ENCODE results near the gene PIK3IP1. TPM values are rescaled to one million over a fixed set of nuclear protein-coding genes. Genes with fewer than 3 reads are reported as not detected.

The PIK3IP1 gene
- total and polyA plus RNA-seq, 2 donors (not counting 3 experiments of a cell fraction or from before 2014, with no cell fraction given): 7.7 to 13.2 TPM

DNA sequence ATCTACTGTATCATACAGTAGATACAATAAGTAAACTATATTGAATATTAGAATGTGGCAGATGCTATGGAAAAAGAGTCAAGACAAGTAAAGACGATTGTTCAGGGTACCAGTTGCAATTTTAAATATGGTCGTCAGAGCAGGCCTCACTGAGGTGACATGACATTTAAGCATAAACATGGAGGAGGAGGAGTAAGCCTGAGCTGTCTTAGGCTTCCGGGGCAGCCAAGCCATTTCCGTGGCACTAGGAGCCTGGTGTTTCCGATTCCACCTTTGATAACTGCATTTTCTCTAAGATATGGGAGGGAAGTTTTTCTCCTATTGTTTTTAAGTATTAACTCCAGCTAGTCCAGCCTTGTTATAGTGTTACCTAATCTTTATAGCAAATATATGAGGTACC is 14.5 kb downstream of the PIK3IP1 start:
- H3K36me3 ChIP-seq (ENCODE audit: control insufficient read depth in 2 of 2, extremely low read depth in 1 of 2, insufficient read depth in 2 of 2, low read length in 2 of 2): peaks cover 18 to 53% of the 10 kb centered on the region in 2 experiments
- no peak overlapping the region for H3K4me3 ChIP-seq (replicated peaks in 1 of 3; ENCODE audit: insufficient read depth in 1 of 3, low read depth in 1 of 3, low read length in 3 of 3)
- no peak overlapping the region for H2AFZ ChIP-seq (ENCODE audit: low read depth, low read length)
- FAIRE-seq: no peak
- H3K9ac ChIP-seq (replicated peaks; ENCODE audit: extremely low read depth, insufficient read depth, low read length): no peak overlapping the region
- dilution Hi-C loops (cut with MboI; ENCODE audit: extremely low pct_ligation_motif_present, low sequenced_read_pairs): no loop called here
- intact Hi-C loops (cut with micrococcal nuclease): no loop called here
- DNase-seq (ENCODE audit: low read depth, low spot score): no peak
- H3K27ac ChIP-seq (ENCODE audit: insufficient read depth, low read depth, low read length): no peak overlapping the region
- no peaks in the 10 kb centered on the region for H3K9me1 ChIP-seq (replicated peaks; ENCODE audit: control insufficient read depth, extremely low read depth, insufficient read depth, low read length)
- ChIA-PET CTCF (interaction anchor here (2.7 kb wide), 1 partner anchor 36 kb away, joined by 7 read pairs; no protein-coding TSS in a partner anchor), POLR2A (no interaction called here)
- no TSS peak for BruUV-seq (replicated peaks)
- no peaks in the 10 kb centered on the region for H3K79me2 ChIP-seq (ENCODE audit: control insufficient read depth, insufficient read depth, low read length)
- no peak overlapping the region for H3K4me2 ChIP-seq (ENCODE audit: insufficient read depth, low read length)
- H3K27me3 ChIP-seq (ENCODE audit: control insufficient read depth in 2 of 2, insufficient read depth in 2 of 2, low read length in 2 of 2): no peaks in the 10 kb centered on the region
- TF ChIP-seq FOS (IDR thresholded peaks at IDR 0.05; ENCODE audit: borderline replicate concordance, insufficient read depth, low read length) (no peak), JUN (IDR thresholded peaks at IDR 0.05; ENCODE audit: borderline replicate concordance, insufficient read depth, insufficient read length, low read depth) (no peak), GATA2 (IDR thresholded peaks at IDR 0.05; ENCODE audit: insufficient read depth, insufficient read length, low read depth, low read length) (no peak), POLR2AphosphoS5 (IDR thresholded peaks at IDR 0.05; ENCODE audit: insufficient read depth, low read depth, low read length) (no peak)
- no peaks in the 10 kb centered on the region for H3K4me1 ChIP-seq (ENCODE audit: control insufficient read depth, extremely low read depth, insufficient read depth, low read length)
- H3K9me3 ChIP-seq (replicated peaks; ENCODE audit: control insufficient read depth, insufficient read depth, low read length): no peaks in the 10 kb centered on the region
- no peaks in the 10 kb centered on the region for H4K20me1 ChIP-seq (replicated peaks; ENCODE audit: control insufficient read depth, extremely low read depth, insufficient read depth, low read length)

DNA sequence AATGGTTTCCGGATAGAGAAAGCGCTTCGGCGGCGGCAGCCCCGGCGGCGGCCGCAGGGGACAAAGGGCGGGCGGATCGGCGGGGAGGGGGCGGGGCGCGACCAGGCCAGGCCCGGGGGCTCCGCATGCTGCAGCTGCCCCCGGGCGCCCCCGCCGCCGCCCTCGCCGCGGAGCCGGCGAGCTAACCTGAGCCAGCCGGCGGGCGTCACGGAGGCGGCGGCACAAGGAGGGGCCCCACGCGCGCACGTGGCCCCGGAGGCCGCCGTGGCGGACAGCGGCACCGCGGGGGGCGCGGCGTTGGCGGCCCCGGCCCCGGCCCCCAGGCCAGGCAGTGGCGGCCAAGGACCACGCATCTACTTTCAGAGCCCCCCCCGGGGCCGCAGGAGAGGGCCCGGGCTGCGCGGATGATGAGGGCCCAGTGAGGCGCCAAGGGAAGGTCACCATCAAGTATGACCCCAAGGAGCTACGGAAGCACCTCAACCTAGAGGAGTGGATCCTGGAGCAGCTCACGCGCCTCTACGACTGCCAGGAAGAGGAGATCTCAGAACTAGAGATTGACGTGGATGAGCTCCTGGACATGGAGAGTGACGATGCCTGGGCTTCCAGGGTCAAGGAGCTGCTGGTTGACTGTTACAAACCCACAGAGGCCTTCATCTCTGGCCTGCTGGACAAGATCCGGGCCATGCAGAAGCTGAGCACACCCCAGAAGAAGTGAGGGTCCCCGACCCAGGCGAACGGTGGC is 15.7 kb downstream of the PIK3IP1 start:
- no peak for DNase-seq (ENCODE audit: low read depth, low spot score)
- Histone ChIP-seq H3K27ac (ENCODE audit: insufficient read depth, low read depth, low read length) (no peak overlapping the region), H4K20me1 (replicated peaks; ENCODE audit: control insufficient read depth, extremely low read depth, insufficient read depth, low read length) (no peaks in the 10 kb centered on the region), H3K27me3 (ENCODE audit: control insufficient read depth in 2 of 2, insufficient read depth in 2 of 2, low read length in 2 of 2) (no peaks in the 10 kb centered on the region), H3K4me2 (ENCODE audit: insufficient read depth, low read length) (no peak overlapping the region), H3K4me3 (replicated peaks in 1 of 3; ENCODE audit: insufficient read depth in 1 of 3, low read depth in 1 of 3, low read length in 3 of 3) (no peak overlapping the region), H3K79me2 (ENCODE audit: control insufficient read depth, insufficient read depth, low read length) (no peaks in the 10 kb centered on the region), H3K9me3 (replicated peaks; ENCODE audit: control insufficient read depth, insufficient read depth, low read length) (no peaks in the 10 kb centered on the region), H3K4me1 (ENCODE audit: control insufficient read depth, extremely low read depth, insufficient read depth, low read length) (no peaks in the 10 kb centered on the region), H3K36me3 (ENCODE audit: control insufficient read depth in 2 of 2, extremely low read depth in 1 of 2, insufficient read depth in 2 of 2, low read length in 2 of 2) (peaks cover 24 to 54% of the 10 kb centered on the region in 2 experiments), H3K9me1 (replicated peaks; ENCODE audit: control insufficient read depth, extremely low read depth, insufficient read depth, low read length) (no peaks in the 10 kb centered on the region), H3K9ac (replicated peaks; ENCODE audit: extremely low read depth, insufficient read depth, low read length) (no peak overlapping the region), H2AFZ (ENCODE audit: low read depth, low read length) (no peak overlapping the region)
- ChIA-PET POLR2A (no interaction called here), CTCF (interaction anchor here (1.0 to 7.9 kb wide), 3 partner anchors 8 to 31 kb away, joined by 3 to 169 read pairs (median 3); no protein-coding TSS in a partner anchor)
- TF ChIP-seq, protein P1, sequence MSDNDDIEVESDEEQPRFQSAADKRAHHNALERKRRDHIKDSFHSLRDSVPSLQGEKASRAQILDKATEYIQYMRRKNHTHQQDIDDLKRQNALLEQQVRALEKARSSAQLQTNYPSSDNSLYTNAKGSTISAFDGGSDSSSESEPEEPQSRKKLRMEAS (IDR thresholded peaks at IDR 0.05; ENCODE audit: insufficient read depth, insufficient read length): no peak
- TF ChIP-seq MYC (IDR thresholded peaks at IDR 0.05; ENCODE audit: low read depth, low read length): no peak
- TF ChIP-seq FOS (IDR thresholded peaks at IDR 0.05; ENCODE audit: borderline replicate concordance, insufficient read depth, low read length): no peak
- TF ChIP-seq POLR2A (IDR thresholded peaks at IDR 0.05; ENCODE audit: low read depth, low read length): no peak
- TF ChIP-seq GATA2 (IDR thresholded peaks at IDR 0.05; ENCODE audit: insufficient read depth, insufficient read length, low read depth, low read length): no peak
- TF ChIP-seq EZH2 (IDR thresholded peaks at IDR 0.05; ENCODE audit: borderline replicate concordance, low read depth, low read length, severe bottlenecking): no peak
- TF ChIP-seq, protein P2, sequence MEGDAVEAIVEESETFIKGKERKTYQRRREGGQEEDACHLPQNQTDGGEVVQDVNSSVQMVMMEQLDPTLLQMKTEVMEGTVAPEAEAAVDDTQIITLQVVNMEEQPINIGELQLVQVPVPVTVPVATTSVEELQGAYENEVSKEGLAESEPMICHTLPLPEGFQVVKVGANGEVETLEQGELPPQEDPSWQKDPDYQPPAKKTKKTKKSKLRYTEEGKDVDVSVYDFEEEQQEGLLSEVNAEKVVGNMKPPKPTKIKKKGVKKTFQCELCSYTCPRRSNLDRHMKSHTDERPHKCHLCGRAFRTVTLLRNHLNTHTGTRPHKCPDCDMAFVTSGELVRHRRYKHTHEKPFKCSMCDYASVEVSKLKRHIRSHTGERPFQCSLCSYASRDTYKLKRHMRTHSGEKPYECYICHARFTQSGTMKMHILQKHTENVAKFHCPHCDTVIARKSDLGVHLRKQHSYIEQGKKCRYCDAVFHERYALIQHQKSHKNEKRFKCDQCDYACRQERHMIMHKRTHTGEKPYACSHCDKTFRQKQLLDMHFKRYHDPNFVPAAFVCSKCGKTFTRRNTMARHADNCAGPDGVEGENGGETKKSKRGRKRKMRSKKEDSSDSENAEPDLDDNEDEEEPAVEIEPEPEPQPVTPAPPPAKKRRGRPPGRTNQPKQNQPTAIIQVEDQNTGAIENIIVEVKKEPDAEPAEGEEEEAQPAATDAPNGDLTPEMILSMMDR (IDR thresholded peaks at IDR 0.05; ENCODE audit: extremely low read depth in 1 of 2, insufficient read depth in 1 of 2, low read depth in 1 of 2, low read length in 2 of 2): no peak
- dilution Hi-C loops (cut with MboI; ENCODE audit: extremely low pct_ligation_motif_present, low sequenced_read_pairs) (no loop called here), intact Hi-C loops (cut with micrococcal nuclease) (no loop called here)
- no TSS peak for BruUV-seq (replicated peaks)
- no peak for FAIRE-seq
